SHP77 treated with DMSO at 0.1 percent for 48 hours (cell line): Measurements from ENCODE around the gene ENAH.
"Not testable (repeated sequence)": the region's sequence is repeated elsewhere in the genome, so short reads cannot be mapped to it uniquely, and the experiment has no call there.

Experiments used
- DNase-seq: peaks from one replicate; lab custom pipeline; 2025; lab: John Stamatoyannopoulos, UW

ENAH gene

DNA sequence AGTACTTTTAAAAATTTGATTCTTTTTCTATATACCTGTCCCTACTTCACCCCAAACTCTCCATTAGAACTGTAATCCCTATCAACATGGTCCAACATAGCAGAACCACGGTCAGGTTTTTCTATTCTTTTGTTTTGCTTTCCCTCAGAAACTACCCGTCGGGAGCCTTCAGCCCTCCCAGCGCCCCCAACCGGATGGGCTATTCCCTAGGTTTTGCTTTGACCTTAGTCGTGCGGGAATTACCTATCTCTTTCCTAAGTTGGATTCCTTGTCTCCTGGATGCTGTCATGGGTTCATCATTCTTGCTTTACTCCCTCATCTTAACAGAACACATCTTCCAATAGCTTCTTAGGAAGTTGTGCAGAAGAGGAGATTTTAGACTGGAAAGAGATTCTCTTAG, 127.5 kb downstream of the ENAH start:
- DNase-seq, result no peak

DNA sequence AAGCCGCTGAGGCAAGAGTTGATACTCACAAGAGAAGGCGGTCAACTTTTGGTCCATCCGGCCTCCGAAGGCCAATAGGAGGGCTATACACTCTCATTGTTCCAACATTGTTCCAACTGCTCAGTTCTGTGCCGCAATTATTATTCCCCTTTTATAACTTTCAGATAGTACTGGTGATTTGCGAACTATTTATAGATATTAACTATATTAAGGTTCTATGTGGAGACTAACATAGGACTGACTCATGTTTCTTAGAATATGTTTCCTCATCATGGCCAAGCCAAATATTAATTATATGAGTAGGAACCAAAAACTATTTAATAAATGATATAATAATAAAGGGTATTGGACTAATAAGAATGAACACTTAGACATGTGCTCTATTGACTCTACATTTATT, 128.4 kb downstream of the ENAH start:
- no peak for DNase-seq

DNA sequence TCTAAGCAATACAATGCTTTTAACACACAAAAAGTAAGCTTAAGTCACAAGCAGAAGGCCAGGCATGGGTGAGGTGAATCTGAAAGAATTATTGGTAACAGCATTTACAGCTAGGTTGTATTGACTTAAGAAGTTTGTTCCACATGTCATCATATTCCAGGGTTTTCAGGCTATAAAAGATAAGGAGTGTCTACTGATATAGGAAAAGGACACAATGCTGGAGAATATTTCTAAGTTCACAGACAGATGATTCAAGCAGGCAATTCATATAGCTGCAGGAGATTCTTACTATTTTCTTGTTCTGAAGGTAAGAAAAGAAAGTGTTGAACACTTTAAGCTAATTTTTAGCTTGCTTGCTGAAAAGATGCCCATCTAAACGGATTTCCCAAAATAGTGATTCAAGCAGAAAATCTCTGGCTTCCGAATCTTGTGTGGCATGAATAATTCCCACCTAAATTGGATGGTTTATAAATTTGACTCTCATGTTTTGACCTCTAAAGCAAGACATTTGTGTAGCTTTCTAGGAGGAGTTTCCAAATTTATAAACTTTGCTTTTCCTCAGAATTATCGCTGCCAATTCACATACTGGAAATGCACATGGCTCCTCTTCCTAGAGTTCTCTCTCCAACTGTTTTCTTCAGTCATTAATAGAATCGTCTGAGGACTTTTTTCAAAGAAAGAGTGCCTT, 129.5 kb downstream of the ENAH start:
- DNase-seq, result no peak

DNA sequence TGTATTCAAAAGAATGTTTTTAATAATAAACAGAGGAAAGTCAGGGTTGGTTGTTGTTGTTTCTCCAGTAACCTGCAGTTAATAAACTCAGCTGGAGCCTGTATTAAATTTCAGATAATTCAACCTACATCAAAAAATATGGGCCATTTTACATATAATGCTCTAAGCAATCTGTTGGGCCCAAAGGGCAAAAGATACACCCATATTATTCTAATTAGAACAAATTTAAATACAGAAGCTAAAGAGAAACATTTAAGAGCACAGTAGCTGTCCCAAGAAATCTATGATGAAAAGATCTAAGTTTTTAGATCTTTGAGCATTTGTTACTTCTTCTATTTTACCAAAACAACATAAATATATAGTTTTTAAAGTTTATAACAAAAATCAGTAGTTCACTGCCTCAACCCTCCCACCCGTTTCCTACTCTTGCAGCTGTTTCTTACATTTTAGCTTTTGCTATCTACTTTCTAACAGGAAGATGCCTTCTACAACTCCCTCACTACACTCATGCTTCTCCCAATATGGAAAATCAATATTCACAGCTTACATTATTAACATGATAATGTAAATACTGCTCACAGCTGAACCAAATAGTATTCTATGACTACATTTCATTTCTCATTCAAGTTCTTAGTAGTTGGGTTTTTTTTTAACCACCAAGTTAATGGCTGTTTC, 130.2 kb downstream of the ENAH start:
- no peak for DNase-seq

DNA sequence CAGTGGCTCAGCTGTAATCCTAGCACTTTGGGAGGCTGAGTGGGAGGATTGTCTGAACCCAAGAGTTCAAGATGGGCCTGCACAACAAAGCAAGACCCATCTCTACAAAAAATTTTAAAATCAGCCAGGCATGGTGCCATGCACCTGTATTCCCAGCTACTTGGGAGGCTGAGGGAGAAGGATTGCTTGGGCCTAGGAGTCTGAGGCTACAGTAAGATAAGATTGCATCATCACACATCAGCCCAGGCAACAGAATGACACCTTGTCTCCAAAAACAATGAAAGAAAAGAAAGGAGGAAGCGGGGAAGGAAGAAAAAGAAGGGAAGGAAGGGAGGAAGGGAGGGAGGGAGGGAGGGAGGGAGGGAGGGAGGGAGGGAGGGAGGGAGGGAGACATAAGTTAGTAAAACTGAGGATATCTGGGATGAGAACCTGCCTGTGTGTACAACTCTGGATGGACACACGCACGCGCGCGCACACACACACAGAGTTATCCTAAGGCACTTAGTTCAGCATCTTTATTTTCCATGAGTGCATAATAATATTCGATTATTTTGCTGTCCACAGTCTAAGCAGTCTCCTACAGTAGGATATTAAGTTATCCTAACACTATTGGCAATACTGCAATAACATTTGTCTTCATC, 132.2 kb downstream of the ENAH start:
- DNase-seq, result no peak

DNA sequence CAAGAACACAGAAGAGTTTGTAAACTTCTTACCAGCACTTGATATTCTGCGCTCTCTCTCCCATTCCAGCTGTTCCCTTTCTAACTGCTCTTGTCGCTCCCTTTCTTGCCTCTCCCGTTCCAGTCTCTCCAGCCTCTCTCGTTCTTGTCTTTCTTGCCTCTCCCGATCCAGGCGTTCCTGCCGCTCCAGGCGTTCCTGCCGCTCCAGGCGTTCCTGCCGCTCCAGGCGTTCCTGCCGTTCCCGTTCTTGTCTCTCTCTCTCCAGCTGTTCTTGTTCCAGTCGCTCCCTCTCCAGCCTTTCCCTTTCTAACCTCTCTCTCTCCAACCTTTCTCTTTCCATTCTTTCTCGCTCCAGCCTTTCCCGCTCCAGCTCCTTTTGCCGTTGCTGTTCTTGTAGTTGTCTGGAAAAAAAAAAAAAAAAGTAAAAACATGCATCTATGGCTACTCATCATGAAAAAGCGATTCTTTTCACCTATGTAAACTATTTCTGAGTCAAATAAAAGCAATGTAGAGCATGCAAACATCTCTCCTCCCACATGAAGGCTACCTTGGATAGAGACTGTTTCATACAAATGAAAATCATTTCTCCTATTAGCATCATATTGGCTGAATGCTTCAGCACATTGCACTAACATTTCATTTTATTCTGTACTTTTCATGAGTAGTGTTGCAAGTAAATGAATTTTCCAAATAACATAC, 133.6 kb downstream of the ENAH start:
- no peak for DNase-seq

DNA sequence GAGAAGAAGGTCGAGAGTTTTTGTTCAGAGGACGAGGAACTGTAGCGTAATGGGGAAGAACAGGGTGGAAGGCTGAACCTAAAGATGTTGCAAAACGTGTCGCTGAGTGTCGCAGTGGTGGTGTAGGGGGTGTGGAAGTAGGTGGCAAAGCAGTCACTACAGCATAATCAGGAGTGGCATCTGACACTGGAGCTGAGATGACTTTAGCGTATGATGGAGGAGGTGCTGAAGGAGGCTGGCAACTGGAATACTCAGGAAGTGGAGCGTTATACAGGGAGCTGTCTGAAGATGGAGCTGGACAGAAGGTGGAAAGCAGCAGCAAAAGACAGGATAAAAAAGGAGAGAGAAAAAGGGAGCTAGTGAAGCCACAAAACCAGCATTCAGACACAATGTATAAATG, 135.2 kb downstream of the ENAH start:
- no peak for DNase-seq

DNA sequence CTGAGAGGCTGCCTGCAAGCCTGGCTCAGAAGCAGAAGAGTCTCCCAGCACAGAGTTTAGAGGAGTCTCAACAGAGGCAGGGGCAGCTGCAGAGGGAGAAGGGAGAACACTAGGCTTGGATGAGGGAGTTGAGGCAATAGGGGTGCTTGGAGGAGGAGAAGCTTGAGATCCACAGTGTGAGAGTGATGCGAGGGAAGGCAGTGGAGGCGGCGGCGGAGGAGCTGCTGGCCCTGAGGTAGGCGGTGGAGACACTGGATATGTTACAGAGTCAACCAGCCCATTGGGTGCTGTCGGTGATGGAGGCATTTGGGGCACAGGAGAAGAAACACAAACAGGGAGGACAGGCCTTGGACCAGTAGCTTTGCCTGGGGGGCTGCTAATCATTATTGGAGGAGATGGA, 135.7 kb downstream of the ENAH start:
- DNase-seq, result no peak

DNA sequence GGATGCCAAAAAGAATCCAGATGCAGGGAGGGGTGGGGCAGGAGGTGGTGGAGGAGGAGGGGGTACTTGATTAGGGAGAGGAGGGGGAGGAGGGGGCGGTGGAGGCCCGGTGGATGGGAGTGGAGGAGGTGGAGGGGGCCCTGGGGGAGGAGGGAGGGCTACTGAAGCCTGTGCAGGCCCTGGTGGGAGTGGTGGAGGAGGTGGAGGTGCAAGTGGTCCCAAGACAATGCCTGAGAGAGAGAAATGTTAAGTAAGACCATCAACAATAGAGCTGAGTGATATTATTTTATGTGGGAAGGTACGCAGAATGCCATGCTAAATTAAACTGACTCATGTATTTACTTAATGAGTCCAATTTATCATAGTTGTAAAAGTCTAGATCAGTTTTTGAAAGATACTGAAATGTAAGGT, 138.2 kb downstream of the ENAH start:
- no peak for DNase-seq

DNA sequence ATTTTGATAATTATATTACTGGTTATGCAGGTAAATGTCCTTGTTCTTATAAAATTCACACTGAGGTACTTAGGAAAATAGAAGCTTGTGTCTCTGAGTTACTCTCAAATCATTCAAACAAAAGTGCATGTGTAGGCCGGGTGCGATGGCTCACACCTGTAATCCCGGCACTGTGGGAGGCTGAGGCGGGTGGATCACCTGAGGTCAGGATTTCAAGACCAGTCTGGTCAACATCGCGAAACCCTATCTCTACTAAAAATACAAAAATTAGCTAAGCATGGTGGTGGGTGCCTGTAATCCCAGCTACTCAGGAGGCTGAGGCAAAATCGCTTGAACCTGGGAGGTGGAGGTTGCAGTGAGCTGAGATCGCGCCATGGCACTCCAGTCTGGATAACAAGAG, 139.3 kb downstream of the ENAH start:
- DNase-seq, result not testable (repeated sequence)

DNA sequence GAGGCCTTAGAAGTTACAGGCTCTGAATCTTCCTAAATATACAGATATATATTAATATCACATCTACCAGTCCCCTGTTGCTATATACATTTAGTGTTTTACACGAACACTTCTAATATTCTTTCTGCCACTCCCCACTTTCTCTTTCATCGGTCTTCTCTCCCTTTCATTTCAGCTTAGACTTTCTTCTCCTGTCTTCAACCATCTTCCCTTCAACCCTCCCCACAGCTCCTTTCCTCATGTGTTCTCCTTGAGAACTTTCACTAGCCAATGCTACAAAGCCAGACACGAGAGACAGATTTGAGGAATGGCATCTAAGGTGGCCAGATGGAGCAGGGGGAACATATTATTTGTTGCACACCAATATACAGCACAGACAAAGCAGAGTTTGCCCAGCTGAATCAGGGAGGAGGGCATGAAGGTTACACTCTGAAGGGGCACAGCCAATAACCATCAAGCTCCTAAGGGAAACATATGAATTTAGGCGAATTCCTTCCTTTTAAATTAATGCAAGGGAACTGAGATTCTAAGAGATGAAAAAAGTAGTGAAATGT, 141.0 kb downstream of the ENAH start:
- DNase-seq, result no peak

DNA sequence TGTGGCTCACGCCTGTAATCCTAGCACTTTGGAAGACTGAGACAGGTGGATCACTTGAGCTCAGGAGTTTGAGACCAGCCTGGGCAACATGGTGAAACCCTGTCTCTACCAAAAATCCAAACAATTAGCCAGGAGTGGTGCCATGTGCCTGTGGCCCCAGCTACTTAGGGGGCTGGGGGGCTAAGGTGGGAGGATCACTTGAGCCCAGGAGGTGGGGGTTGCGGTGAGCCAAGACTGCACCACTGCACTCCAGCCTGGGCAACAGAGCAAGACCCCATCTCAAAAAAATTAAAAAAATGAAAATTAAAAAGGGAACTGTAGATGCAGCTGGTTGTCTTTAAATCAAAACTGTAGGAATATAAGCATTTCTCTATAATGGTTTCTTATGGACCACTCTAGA, 142.2 kb downstream of the ENAH start:
- not testable (repeated sequence) for DNase-seq

DNA sequence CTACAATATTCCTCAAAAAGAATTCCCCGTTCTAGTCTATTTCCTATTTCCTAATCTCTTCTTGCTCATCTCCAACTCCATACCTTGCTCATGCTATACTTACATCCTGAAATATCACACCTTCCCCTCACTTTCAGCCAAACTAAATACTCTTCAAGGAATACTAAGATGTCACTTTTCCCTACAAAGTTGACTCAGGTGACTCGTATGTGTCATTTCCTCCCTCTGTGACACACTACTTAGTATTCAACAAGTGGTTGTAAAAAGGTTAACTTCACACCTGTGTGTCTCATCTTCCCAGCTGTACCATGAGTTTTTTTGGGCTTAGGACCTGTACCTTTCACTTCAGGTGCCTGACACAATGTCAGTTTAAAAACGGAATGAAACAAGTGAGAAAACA, 143.2 kb downstream of the ENAH start:
- DNase-seq, result no peak

DNA sequence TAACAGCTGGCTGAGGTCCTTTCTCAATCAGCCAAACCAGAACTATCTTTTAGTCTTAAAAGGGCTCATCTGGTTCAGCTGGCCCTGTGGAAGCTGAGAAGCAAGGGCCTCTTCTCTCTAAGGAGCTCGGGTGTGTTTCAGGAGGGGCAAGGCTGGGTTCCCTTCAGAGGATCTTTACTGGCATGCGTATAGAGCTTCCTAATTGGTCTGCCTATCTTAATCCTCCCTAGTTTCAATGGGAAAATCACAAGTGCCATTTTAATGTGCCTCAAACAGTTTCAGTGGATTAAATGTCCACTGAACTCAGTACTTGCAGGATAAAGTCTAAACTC, 143.6 kb downstream of the ENAH start:
- DNase-seq, result no peak

DNA sequence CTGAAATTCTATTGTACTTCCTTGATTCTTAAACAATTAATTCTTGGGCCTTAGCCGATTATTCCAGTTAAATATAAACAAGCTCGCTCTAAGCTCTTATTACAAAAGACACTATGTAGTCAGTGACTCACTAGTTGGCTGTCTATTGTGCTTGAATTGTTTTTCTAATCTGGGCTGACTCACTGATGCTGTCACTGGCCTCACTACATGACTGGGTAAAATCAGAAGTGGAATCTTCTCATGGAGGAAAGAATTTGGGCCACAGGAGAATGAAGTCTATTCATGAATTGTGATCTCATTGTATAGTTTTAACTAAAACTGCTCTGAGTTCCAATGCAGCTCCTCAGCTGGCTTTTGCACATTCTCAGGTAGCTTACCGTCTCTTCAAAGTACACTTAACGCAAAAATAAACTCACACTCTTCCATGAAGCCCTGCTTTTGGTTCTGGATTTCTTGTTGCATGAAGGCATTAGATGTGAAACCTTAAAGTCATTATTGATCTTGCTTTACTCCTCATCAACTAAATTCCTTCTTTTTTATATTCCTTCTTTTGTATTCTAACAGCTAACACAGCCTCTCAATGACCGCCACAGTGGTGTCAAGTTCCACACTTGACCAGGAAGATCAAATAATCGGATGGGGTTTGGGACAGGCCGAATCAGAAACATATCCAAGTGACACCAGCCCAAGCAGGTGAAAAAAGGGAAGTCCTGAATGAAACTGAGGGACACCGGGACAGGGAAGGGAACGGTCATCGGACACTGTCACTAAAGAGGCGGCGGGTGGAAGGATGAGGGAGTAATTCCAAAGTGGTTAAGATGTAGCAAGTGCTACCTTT, 144.2 kb downstream of the ENAH start:
- peak; percentile 76 for DNase-seq

DNA sequence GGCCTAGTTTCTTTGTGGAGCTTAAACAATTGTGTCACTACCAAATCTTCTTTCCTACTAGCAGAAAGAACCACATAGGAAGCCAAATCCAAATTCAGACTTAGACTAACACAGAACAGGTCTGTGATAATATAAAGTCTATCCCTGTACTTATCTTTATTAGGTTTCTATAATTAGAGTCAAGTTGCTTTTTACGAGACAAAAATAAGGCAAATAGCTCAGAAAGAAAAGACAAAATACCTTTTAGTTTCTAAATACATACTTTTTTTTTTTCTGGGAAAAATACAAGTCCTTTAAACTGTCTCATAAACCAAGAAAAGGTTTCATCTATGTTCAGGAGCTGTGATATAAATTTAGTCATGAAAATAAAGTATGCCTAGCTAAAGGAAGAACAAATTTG, 146.2 kb downstream of the ENAH start:
- DNase-seq, result no peak

DNA sequence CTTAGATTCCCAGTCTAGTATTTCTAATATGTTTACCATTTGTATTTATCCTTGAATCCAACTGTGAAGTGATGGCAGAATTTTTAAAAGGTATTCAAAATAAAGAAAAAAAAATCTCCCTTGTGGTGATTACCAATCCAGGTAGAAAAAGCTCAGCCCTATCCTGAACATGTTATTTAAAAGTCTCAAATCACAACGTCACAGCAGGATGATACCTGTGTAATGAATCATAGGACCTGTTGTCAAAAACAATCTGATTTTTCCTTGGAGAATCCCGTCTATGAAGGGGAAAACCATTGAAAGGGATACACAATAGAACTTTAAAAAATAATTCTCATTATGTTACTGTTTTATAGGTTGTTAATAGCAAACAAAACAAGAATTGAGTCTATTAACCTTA, 148.1 kb downstream of the ENAH start:
- no peak for DNase-seq

DNA sequence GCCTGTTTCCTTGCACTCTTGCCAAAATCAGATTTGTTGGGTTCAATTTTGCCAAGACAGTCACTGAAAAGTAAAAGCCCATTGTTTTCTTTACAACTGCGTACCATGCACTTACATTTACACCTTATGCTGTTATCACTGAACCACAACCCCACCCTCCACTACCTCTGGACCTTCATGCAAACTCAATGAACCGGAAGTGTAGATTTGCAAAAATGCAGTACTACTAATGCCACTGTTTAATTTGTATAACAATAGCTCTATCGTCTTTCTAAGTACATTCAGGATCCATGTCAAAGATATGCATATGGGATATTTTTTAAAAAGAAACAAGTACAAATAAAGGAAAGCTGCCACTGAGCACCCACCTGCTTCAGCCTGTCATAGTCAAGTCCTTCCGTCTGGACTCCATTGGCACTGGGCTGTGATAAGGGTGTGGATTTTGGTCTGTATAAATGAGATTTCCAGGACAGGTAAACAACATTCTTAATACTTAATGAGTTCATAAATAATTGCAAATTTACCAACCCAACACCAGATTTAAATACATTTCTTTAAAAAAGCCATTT, 152.2 kb downstream of the ENAH start:
- DNase-seq, result no peak

DNA sequence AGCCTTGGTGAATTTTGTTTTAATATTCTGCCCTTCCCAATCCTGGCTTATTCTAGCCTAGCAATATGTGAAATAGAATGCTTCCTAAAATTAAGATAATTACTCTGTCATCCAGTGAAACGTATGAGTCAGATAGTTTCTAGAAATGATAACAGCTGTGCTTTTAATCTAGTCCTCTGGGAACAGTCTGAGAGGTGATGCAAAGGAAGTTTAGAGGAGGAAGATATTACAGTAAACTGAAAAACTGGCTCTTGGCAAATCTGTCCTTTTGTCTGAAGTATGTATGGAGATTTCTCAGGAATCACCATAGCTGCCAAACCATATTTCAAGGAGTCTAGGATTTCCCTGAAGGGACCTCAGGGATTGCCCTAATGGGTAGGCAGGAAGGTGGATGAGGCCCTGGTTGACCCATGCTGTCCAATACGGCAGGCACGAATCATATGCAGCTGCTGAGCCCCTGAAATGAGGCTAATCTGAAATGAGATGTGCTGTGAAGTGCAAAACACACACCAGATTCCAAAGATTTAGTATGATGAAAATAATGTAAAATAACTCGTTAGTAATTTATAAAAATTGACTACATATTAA, 154.3 kb downstream of the ENAH start:
- no peak for DNase-seq

DNA sequence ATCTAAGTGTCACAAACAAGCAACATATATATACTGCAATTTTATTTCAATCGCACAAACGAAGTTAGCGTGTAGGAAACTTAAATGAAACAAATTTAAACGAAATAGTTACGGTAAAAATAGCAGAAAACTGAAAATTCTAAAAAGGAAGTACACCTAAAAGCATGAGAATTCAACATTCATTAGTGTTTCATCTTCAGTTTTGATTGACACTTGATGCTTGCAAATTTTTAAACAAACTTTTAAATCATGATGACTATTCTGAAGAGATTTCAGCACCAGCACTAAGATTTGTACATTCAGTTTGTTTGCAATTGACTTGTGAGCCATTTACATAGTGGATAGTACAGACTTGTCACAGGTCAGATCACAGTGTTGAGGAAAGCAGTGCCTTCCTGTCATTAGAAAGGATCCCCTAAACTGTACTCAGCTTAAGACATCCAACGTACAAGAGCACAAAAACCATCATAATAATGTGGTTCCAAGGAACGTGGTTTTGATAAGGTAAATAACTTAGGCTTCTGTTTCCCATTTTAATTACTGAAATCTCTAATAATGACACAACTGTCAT, 158.0 kb downstream of the ENAH start:
- no peak for DNase-seq
